OCI-LY7 (cell line): ENCODE data around the gene SULT1E1. TPM values are rescaled to one million over a fixed set of nuclear protein-coding genes. Genes with fewer than 3 reads are reported as not detected.

Experiments used
- BruUV-seq: library from RNA; stranded (reverse); fragments of 400-500 nt; replicated peaks from 2 replicates; lab custom pipeline; 2021; lab: Mats Ljungman, UMichigan
- CTCF ChIA-PET: fragments of 300-600 bp; sonication (Branson Sonifier 250); formaldehyde crosslinking; loops from one replicate; lab custom pipeline; 2022; ENCODE audit warnings: antibody characterized with exemption; ENCODE audit not compliant: unreplicated experiment; lab: Charles Lee
- POLR2A ChIA-PET: fragments of 300-600 bp; sonication (Branson Sonifier 250); formaldehyde crosslinking; loops from one replicate; lab custom pipeline; 2022; ENCODE audit warnings: antibody characterized with exemption; lab: Charles Lee
- DNase-seq: peaks from one replicate; pipeline ENCODE4 v3.0.0-alpha.2; 2015; ENCODE audit warnings: low spot score
- H2AFZ ChIP-seq: fragments of 200-600 bp; sonication (generic), shearing (Covaris generic); 2 replicates; pipeline ENCODE4 v1.6.1; 2014; ENCODE audit warnings: mild to moderate bottlenecking, antibody characterized with exemption, low read length, moderate library complexity
- H3K27ac ChIP-seq: fragments of 200-600 bp; sonication (generic); 2 replicates; pipeline ENCODE4 v1.5.1; 2014; ENCODE audit warnings: mixed run types, low read depth, mild to moderate bottlenecking, moderate library complexity, low read length, inconsistent platforms; ENCODE audit not compliant: poor library complexity, severe bottlenecking
- H3K36me3 ChIP-seq: fragments of 200-600 bp; sonication (generic); 2 replicates; pipeline ENCODE4 v1.6.1; 2014; ENCODE audit warnings: mild to moderate bottlenecking, antibody characterized with exemption, low read length, moderate library complexity, mixed read lengths; ENCODE audit not compliant: insufficient read depth
- H3K4me1 ChIP-seq: fragments of 200-600 bp; sonication (generic); 2 replicates; pipeline ENCODE4 v1.5.1; 2014; ENCODE audit warnings: mild to moderate bottlenecking, low read length; ENCODE audit not compliant: insufficient read depth, poor library complexity, severe bottlenecking
- H3K4me2 ChIP-seq: fragments of 200-600 bp; sonication (generic); 2 replicates; pipeline ENCODE4 v1.6.1; 2014; ENCODE audit warnings: mild to moderate bottlenecking, low read length
- H3K4me3 ChIP-seq: fragments of 200-600 bp; sonication (generic); 2 replicates; pipeline ENCODE4 v1.5.1; 2014; ENCODE audit warnings: mild to moderate bottlenecking, low read depth, low read length; ENCODE audit not compliant: poor library complexity, severe bottlenecking
- H3K79me2 ChIP-seq: fragments of 200-600 bp; sonication (generic); 2 replicates; pipeline ENCODE4 v1.6.1; 2016; ENCODE audit warnings: low read depth, mild to moderate bottlenecking, low read length, moderate library complexity, mixed read lengths; ENCODE audit not compliant: insufficient read depth
- H3K9me2 ChIP-seq: fragments of 200-600 bp; sonication (generic); 2 replicates; pipeline ENCODE4 v1.6.1; 2016; ENCODE audit warnings: mild to moderate bottlenecking, low read length, mixed read lengths; ENCODE audit not compliant: insufficient read depth
- H3K9me3 ChIP-seq: fragments of 200-600 bp; sonication (generic); 2 replicates; pipeline ENCODE4 v1.6.1; 2014; ENCODE audit warnings: mild to moderate bottlenecking, mixed run types, low read length, mixed read lengths
- H4K20me1 ChIP-seq: fragments of 200-600 bp; sonication (generic); 2 replicates; pipeline ENCODE4 v1.6.1; 2014; ENCODE audit warnings: mild to moderate bottlenecking, antibody characterized with exemption, low read length, moderate library complexity, mixed read lengths; ENCODE audit not compliant: insufficient read depth
- CTCF ChIP-seq: fragments of 200-600 bp; sonication (generic); conservative IDR thresholded peaks from 2 replicates; pipeline ENCODE4 v1.5.1; 2014; ENCODE audit warnings: mild to moderate bottlenecking, antibody characterized with exemption, low read length, moderate library complexity, mixed read lengths
- EZH2phosphoT487 ChIP-seq: fragments of 200-600 bp; sonication (generic); IDR thresholded peaks from 2 replicates; pipeline ENCODE4 v1.6.1; 2018; ENCODE audit warnings: low read depth, borderline replicate concordance, mild to moderate bottlenecking, mixed run types, antibody characterized with exemption, low read length, moderate library complexity, mixed read lengths
- intact Hi-C: fragments of 100-400 bp; cut with micrococcal nuclease; formaldehyde crosslinking; loops from one replicate; pipeline ENCODE4 v1.10.0; 2022; ENCODE audit not compliant: unreplicated experiment
- total RNA-seq, 2 experiments: library from RNA; depleted of rRNA in 1 of 2; stranded (reverse); fragments of >200 nt in 1 of 2; shearing (Covaris generic) in 1 of 2; gene quantifications; 2 replicates each; pipeline ENCODE4 v1.2.3, GENCODE V29; 2014 to 2022

The SULT1E1 gene
- total RNA-seq, 2 experiments from 2014 or later: not detected

GRCh38 chr4:69888336-69888735 lies 28.4 kb upstream of the SULT1E1 start:
- Histone ChIP-seq H3K27ac (no peak overlapping the region), H4K20me1 (no peaks in the 10 kb centered on the region), H3K9me3 (no peaks in the 10 kb centered on the region), H3K4me2 (no peak overlapping the region), H3K9me2 (no peaks in the 10 kb centered on the region), H3K36me3 (no peaks in the 10 kb centered on the region), H2AFZ (no peak overlapping the region), H3K79me2 (no peaks in the 10 kb centered on the region), H3K4me1 (no peaks in the 10 kb centered on the region), H3K4me3 (no peak overlapping the region)
- CTCF ChIA-PET: no interaction called here
- TF ChIP-seq CTCF: no peak
- no peak for TF ChIP-seq EZH2phosphoT487
- DNase-seq: no peak
- intact Hi-C loops: no loop called here
- POLR2A ChIA-PET: no interaction called here
- no TSS peak for BruUV-seq

- no peak overlapping the region for H3K4me2 ChIP-seq
- no TSS peak for BruUV-seq
- TF ChIP-seq CTCF (no peak), EZH2phosphoT487 (no peak)
- no peaks in the 10 kb centered on the region for H3K36me3 ChIP-seq
- no peaks in the 10 kb centered on the region for H3K9me3 ChIP-seq
- no peak overlapping the region for H3K27ac ChIP-seq
- DNase-seq: no peak
- no peaks in the 10 kb centered on the region for H3K4me1 ChIP-seq
- H3K79me2 ChIP-seq: no peaks in the 10 kb centered on the region
- CTCF ChIA-PET: no interaction called here
- POLR2A ChIA-PET: no interaction called here
- H4K20me1 ChIP-seq: no peaks in the 10 kb centered on the region
- intact Hi-C loops: no loop called here
- H2AFZ ChIP-seq: no peak overlapping the region
- no peaks in the 10 kb centered on the region for H3K9me2 ChIP-seq
- no peak overlapping the region for H3K4me3 ChIP-seq
Measured at GRCh38 chr4:69882150-69882549, 22.2 kb upstream of the SULT1E1 start.

GRCh38 chr4:69881173-69881773 lies 21.3 kb upstream of the SULT1E1 start:
- H3K79me2 ChIP-seq: no peaks in the 10 kb centered on the region
- no peaks in the 10 kb centered on the region for H3K9me2 ChIP-seq
- H2AFZ ChIP-seq: no peak overlapping the region
- no TSS peak for BruUV-seq
- no peak overlapping the region for H3K4me2 ChIP-seq
- H3K4me3 ChIP-seq: no peak overlapping the region
- peak; percentile 33 for DNase-seq
- no peaks in the 10 kb centered on the region for H3K4me1 ChIP-seq
- no peak overlapping the region for H3K27ac ChIP-seq
- no peaks in the 10 kb centered on the region for H3K36me3 ChIP-seq
- POLR2A ChIA-PET: no interaction called here
- intact Hi-C loops: loop anchor here (1.0 kb wide), 1 partner anchor 192 kb away; no protein-coding TSS in a partner anchor
- TF ChIP-seq EZH2phosphoT487 (no peak), CTCF (peak; percentile 81)
- H4K20me1 ChIP-seq: no peaks in the 10 kb centered on the region
- H3K9me3 ChIP-seq: no peaks in the 10 kb centered on the region
- CTCF ChIA-PET: no interaction called here
